GM19099 (cell line): Measurements from ENCODE around the gene DDX11.

Experiments
- POLR2A ChIP-seq: IDR thresholded peaks from 3 replicates; pipeline ENCODE4 v1.6.1; 2011; ENCODE audit warnings: low read depth; ENCODE audit not compliant: insufficient read length; ENCODE audit errors: extremely low read depth

The DDX11 gene

DNA sequence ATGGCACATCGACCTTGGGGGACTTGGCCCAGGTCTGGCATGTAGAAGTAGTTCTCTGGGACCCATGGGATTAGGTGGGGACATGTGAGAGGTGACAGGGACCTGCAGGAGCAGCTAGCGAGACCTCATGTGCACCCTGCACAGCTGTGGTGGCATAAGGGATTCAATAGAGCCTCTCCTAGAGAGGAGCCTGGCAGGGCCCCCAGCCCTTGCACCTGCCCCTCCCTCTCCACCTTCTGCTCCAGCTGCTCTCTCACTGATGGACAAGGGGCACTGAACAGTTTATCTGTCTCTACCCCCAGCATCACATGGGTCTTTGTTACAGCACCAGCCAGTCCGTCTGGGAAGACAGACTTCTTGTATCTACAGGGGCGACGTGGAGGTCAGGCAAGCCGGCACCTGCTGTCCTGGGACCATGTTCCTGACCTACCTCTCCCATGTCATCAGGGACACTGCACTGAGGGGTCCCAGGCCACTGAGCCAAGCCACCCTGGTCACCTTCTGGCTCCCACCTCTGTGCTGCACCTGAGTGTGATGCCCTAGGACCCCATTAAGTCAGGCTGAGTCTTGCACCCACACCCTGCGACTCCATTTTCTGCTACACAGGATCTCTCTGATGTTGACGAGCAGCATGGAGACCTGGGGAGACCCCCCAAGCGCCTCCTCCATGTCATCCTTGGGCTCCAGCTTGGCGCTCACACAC, 32.6 kb downstream of the DDX11 start:
- TF ChIP-seq POLR2A: no peak

- no peak for TF ChIP-seq POLR2A
These were observed 43.7 kb downstream of the DDX11 start for GRCh38 chr12:31117203-31118011.

GRCh38 chr12:31118347-31119191, 44.9 kb downstream of the DDX11 start:
- TF ChIP-seq POLR2A: no peak

GRCh38 chr12:31119192-31119802, 45.6 kb downstream of the DDX11 start:
- no peak for TF ChIP-seq POLR2A

- no peak for TF ChIP-seq POLR2A
These were observed 46.1 kb downstream of the DDX11 start for GRCh38 chr12:31119803-31120211.

- TF ChIP-seq POLR2A: no peak
These were observed 46.8 kb downstream of the DDX11 start for GRCh38 chr12:31120392-31121008.

GRCh38 chr12:31122481-31122880, 48.8 kb downstream of the DDX11 start:
- no peak for TF ChIP-seq POLR2A
